ENCODE results near the gene ZFAND2B.
"Not testable (repeated sequence)": the region's sequence is repeated elsewhere in the genome, so short reads cannot be mapped to it uniquely, and the experiment has no call there.

Gene ZFAND2B

DNA sequence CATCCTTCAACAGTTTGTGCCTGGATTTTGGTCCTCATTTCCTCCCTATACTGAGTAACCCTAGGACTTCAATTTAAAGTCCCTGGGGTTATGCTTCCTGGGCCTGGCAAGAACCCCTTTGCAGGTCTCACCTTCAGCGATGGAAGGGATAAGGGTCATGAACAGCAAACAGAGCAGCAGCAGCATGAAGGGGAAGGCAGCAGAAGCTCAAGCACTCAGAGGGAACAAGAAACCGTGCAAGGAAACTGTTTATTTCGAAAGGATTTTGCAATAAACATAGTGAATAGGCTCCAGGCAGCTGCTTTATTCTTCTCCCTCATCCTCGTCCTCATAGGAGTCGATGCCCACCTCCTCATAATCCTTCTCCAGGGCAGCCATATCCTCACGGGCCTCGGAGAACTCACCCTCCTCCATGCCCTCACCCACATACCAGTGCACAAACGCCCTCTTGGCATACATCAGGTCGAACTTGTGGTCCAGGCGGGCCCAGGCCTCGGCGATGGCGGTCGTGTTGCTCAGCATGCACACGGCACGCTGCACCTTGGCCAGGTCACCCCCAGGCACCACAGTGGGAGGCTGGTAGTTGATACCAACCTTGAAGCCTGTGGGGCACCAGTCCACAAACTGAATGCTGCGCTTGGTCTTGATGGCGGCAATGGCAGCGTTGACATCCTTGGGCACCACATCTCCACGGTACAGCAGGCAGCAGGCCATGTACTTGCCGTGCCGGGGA, 43.6 kb downstream of the ZFAND2B start:
- no peak for DNase-seq

DNA sequence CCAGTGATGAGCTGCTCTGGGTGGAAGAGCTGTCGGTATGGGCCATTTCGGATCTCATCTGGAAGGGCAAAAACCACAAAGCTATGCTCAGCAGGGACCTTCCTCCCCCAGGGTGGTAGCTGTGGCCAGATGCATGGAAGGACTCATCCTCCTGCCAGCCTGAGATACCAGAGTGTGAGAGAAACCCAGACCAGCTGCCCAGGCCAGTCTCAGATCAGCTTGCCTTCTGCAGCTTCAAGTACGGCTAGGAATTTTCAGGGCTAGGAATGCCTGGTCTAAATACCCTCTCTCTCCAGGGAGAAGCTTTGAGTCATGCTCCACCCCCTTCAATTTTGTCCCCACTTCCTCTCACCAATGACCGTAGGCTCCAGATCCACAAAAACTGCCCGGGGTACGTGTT, 45.1 kb downstream of the ZFAND2B start:
- no peak for DNase-seq

DNA sequence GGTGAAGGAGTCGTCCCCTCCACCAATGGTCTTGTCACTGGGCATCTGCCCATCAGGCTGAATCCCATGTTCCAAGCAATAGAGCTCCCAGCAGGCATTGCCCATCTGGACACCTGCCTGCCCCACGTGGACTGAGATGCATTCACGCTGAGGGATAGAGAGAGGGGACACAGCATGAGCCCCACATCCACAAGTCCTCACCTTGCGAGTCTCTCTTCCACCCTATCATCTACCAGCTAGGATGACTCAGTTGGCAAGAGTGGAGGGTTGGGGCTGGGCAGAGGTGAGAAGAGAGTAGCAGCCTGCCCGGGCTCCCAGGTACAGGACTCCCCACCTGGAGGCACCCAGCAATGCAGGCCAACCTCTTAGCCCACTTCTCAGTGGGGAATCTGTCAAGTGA, 45.5 kb downstream of the ZFAND2B start:
- peak in 1 of 14 donors; percentile 54 for DNase-seq

DNA sequence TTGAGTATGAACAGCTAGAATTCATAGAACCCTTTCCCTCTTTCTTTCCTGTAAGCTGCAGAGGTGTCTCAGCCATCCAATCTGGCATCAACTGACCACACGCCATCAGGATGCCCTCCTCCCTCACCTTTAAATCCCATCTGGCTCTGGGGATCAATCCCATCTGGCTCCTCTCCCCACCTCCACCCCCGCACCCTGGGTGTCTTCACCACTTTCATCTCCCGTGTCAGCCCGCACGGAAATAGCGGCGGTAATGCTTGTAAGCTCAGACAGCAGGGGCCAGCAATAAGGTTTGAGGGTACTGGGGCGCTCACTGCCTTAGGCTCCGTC, 46.0 kb downstream of the ZFAND2B start:
- peak in 1 of 14 donors; percentile 59 for DNase-seq

DNA sequence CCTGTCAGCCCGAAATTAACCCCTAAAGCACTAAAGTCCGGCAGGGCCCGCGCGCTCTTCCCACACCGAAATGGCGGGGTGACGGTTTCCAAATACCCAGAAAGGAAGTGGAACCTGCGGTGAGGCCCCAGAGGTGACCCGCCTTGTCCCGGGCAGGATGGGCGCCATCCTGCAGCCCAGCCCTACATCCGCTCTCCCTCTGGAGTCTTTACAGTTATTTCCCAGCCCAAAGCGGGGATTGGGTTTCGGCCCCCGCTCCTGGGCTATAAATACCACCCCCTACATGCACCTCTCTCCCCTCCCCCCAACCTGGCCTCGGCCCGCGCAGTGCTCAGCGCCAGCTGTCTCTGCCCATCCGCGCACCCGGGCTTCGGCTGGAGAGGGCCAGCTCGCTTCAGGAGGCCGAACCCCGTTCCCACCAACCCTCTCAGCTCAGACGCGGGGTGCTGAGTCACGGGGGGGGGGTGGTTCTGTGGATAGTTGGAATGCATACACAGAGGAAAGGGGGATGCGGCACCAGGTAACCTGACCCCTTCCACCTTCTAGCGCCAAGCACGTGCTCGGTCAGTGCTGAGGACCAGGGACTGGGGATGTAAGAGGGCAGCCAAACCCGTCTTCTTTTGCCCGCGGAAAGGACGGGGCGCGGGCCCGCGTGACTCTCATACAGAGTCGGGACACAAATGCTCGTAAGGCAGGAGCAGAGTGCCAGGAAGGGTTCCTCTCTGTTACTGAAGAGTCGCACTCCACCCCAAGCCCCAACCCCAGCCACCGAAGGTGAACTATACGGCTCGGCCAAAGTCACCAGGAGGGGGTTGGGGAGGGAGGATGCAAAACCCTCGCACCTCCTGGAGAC, 46.5 kb downstream of the ZFAND2B start, which contains the start of gene TUBA4B:
Gene TUBA4B (plus strand): TSS at position 344 of the 853 bp plus-strand sequence. CDS start 165 bp downstream, at position 509.
- DNase-seq, result peak in 2 of 14 donors; percentile 37 to 67

DNA sequence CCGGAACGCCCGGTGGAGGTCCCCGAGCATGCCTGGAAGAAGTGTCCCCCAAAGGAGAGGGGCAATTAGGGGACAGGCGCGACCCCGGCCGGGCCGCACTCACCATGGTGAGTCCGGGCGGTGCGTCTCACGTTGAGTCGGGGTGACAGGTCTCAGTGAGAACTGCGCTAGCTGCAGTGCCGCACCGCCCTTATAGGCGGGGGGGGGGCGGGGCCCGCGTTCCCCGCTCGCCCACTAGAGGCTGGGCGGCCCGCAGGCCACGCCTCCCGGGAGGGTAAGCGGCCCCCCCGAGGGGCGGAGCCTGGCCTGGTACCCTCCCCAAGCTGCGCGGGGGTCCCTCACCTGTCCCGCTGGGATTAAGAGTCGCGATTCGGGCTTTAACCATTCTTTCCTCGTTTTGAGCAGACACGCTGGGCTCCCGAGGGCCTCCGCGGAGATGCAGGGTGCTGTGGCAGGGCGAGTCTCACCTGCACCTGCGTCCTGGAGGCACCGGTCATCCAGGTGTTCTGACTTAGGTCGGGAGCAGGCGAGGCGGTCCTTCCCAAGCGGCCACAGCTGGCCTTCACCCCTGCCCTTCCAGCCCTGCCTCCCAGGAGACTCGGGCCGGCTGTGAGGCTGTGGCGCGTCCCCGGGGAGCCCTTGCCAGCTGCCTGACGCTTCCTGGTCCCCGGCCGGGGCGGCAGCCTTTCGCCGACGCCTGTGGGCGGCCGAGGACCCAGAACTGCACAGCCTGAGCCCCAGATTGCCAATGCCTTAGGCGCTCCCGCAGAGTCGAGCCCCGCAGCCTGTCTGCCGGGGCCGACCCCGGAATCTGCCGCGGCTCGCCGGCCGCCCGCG, 47.4 kb downstream of the ZFAND2B start, which contains the start of gene TUBA4A:
Gene TUBA4A (minus strand): TSS at position 166 of the 837 bp plus-strand sequence. CDS start 60 bp downstream, at position 106.
- DNase-seq, result peak in 12 of 14 donors; percentile 43 to 86 (median 63)

DNA sequence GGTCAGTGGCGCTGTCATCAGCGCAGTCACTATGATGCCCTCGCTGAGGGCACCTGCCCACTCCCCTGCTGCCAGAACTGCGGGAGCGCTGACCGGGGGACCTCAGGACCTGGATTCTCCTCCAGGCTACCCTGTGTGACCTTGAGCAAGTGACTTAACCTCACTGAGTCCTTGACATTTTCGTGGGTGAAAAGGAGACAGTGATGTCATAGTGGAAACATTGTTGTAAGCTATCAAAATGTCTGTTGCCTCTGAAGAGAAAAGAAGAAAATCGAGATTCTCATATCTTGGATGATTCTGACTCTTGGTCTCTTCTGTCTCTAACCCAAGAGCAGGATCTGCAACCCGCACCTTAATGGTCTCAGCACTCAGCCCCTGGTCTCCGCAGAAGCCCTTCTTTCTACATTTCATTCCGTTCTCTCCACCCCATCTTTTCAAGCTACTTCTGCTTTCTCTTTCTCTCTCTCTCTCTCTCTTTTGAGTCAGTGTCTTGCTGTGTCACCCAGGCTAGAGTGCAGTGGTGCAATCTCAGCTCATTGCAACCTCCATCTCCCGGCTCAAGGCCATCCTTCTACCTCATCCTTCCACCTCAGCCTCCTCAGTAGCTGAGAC, 48.1 kb downstream of the ZFAND2B start:
- DNase-seq, result peak in 1 of 14 donors; percentile 45

DNA sequence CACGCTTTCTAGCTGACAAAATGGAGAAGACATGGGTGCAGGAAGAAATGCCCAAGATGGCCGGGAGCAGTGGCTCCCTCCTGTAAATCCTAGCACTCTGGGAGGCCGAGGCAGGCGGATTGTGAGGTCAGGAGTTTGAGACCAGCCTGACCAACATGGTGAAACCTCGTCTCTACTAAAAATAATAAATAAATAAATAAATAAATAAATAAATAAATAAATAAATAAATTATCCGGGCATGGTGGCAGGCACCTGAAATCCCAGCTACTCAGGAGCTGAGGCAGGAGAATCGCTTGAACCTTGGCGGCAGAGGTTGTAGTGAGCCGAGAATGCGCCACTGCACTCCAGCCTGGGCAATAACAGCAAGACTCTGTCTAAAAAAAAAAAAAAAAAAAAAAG, 52.4 kb downstream of the ZFAND2B start:
- DNase-seq, result not testable (repeated sequence)
